Stomach (tissue), 9 donors: ENCODE data around the gene STON2. TPM values are rescaled to one million over a fixed set of nuclear protein-coding genes. Genes with fewer than 3 reads are reported as not detected.

Source experiments
- DNase-seq, 2 donors: peaks; one replicate each; pipeline versions ENCODE4 v3.0.0 to v3.0.0-alpha.2; 2013 to 2019
- H3K27ac ChIP-seq, 5 donors: fragments of 200-600 bp in 4 of 5; sonication (generic) in 4 of 5; one replicate each; pipeline ENCODE4 v1.5.1; 2013 to 2019; ENCODE audit warnings: mild to moderate bottlenecking in 1 of 5, moderate library complexity in 1 of 5
- H3K27me3 ChIP-seq, 3 donors: fragments of 200-600 bp; sonication (generic); one replicate each; pipeline ENCODE4 v1.5.1; 2017 to 2019; ENCODE audit warnings: mixed run types in 1 of 3
- H3K36me3 ChIP-seq, 4 donors: fragments of 200-600 bp; sonication (generic); 1 replicate in 3 of 4; 2 replicates in 1 of 4; pipeline ENCODE4 v1.5.1; 2016 to 2019
- H3K4me1 ChIP-seq, 4 donors: fragments of 200-600 bp; sonication (generic); one replicate each; pipeline ENCODE4 v1.5.1; 2016 to 2019
- H3K4me3 ChIP-seq, 4 donors: fragments of 200-600 bp; sonication (generic) in 3 of 4; one replicate each; pipeline ENCODE4 v1.5.1; 2016 to 2019; ENCODE audit warnings: mild to moderate bottlenecking in 1 of 4
- H3K9me3 ChIP-seq, 4 donors: fragments of 200-600 bp; sonication (generic); one replicate each; pipeline ENCODE4 v1.5.1; 2016 to 2019
- EP300 ChIP-seq: sonication (generic); formaldehyde crosslinking; IDR thresholded peaks from one replicate; pipeline ENCODE4 v1.6.1; 2017; ENCODE audit warnings: antibody characterized with exemption
- POLR2A ChIP-seq, 4 donors: fragments of 450-650 bp; IDR thresholded peaks; one replicate each; pipeline ENCODE4 v1.6.1; 2016; ENCODE audit warnings: antibody characterized with exemption in 4 of 4, control low read depth in 2 of 4, mild to moderate bottlenecking in 1 of 4, moderate library complexity in 1 of 4
- POLR2AphosphoS5 ChIP-seq, 3 donors: sonication (generic); formaldehyde crosslinking; IDR thresholded peaks; one replicate each; pipeline ENCODE4 v1.6.1; 2016; ENCODE audit warnings: antibody characterized with exemption in 3 of 3
- WGBS, 5 donors: extraction: QIAGEN DNeasy Blood & Tissue Kit in 3 of 5; methylation state at CpG; one replicate each; pipeline versions ENCODE4 v1.1.5 to v1.1.7; 2013 to 2018; 5-methylcytosine and 5-hydroxymethylcytosine counted together
- intact Hi-C: fragments of 100-400 bp; cut with DNase I; formaldehyde crosslinking; loops from one replicate; pipeline ENCODE4 v1.15.1; 2023; ENCODE audit warnings: low total_unique reads
- polyA plus RNA-seq, 3 donors: library from polyadenylated mRNA; stranded (reverse); fragments of 200-250 nt; gene quantifications; one replicate each; pipeline ENCODE4 v1.2.3, GENCODE V29; 2013
- total RNA-seq, 5 donors: library from RNA; depleted of rRNA; stranded (reverse); fragments of >200 nt; gene quantifications; one replicate each; pipeline versions ENCODE4 v1.1.0 to v1.2.3, GENCODE V29; 2014 to 2016
- TF ChIP-seq, protein P1 (sequence below), 7 experiments: fragments of 450-650 bp in 4 of 7; fragments of 200-600 bp in 3 of 7; sonication (generic) in 3 of 7; IDR thresholded peaks; one replicate each; pipeline ENCODE4 v1.5.1; 2016 to 2019; ENCODE audit warnings: antibody characterized with exemption in 7 of 7, control low read depth in 2 of 7, mild to moderate bottlenecking in 1 of 7
- donor health status: healthy with polysubstance abuse.
- donor health status: Bipolar disorder and iron deficiency.
- donor health status: healthy.

STON2 gene
- total and polyA plus RNA-seq, 8 donors: 1.4 to 50.2 (median 8.3) TPM

DNA sequence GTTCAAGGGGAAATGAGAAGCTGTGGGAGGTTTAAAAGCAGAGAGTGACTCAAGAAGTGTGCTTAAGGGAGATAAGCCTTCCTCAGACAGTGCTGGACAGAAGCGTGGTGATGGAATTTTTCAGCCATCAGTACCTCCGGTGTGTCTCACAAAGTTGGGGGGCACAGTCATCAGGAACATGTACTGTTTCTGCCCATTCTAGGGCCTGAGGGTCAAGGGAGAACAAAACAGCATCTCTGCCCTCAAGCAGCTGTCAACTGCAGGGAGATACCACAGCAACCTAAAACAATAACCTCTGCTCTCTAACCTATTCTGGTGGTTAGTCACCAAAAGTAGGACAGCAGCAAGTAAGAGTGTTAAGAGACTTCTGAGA is 2.0 kb upstream of the STON2 start:
- intact Hi-C loops: no loop called here
- Histone ChIP-seq H3K4me1 (no peaks in the 10 kb centered on the region), H3K27me3 (no peaks in the 10 kb centered on the region), H3K36me3 (no peaks in the 10 kb centered on the region), H3K27ac (peak overlapping the region in 1 of 5 donors; percentile 64), H3K9me3 (no peaks in the 10 kb centered on the region), H3K4me3 (no peak overlapping the region)
- 72 to 81% (median 75%) methylated on average over 2 of the region's 2 CpGs for WGBS, 5 donors
- TF ChIP-seq EP300 (no peak), POLR2A (IDR thresholded peaks at IDR 0.05) (no peak)
- TF ChIP-seq, protein P1, sequence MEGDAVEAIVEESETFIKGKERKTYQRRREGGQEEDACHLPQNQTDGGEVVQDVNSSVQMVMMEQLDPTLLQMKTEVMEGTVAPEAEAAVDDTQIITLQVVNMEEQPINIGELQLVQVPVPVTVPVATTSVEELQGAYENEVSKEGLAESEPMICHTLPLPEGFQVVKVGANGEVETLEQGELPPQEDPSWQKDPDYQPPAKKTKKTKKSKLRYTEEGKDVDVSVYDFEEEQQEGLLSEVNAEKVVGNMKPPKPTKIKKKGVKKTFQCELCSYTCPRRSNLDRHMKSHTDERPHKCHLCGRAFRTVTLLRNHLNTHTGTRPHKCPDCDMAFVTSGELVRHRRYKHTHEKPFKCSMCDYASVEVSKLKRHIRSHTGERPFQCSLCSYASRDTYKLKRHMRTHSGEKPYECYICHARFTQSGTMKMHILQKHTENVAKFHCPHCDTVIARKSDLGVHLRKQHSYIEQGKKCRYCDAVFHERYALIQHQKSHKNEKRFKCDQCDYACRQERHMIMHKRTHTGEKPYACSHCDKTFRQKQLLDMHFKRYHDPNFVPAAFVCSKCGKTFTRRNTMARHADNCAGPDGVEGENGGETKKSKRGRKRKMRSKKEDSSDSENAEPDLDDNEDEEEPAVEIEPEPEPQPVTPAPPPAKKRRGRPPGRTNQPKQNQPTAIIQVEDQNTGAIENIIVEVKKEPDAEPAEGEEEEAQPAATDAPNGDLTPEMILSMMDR (IDR thresholded peaks at IDR 0.05): no peak
- DNase-seq: no peak

- H3K36me3 ChIP-seq: no peaks in the 10 kb centered on the region
- no peaks in the 10 kb centered on the region for H3K9me3 ChIP-seq
- WGBS, 5 donors: 91 to 98% (median 95%) methylated on average over 2 of the region's 2 CpGs
- H3K4me1 ChIP-seq: no peaks in the 10 kb centered on the region
- intact Hi-C loops: no loop called here
- no peak for DNase-seq
- no peak for TF ChIP-seq EP300
- no peaks in the 10 kb centered on the region for H3K27me3 ChIP-seq
- peak overlapping the region in 4 of 5 donors; percentile 28 to 64 (median 40) for H3K27ac ChIP-seq
- H3K4me3 ChIP-seq: no peak overlapping the region
Observed at GRCh38 chr14:81401420-81402122, 1.4 kb upstream of the STON2 start.

GRCh38 chr14:81400852-81401251 is 728 bp upstream of the STON2 start:
- TF ChIP-seq POLR2A (IDR thresholded peaks at IDR 0.05): no peak
- peak in 2 of 3 donors; percentile 12 to 21 for TF ChIP-seq POLR2AphosphoS5 (IDR thresholded peaks at IDR 0.05)
- Histone ChIP-seq H3K27me3 (no peaks in the 10 kb centered on the region), H3K4me1 (no peaks in the 10 kb centered on the region), H3K27ac (peak overlapping the region in 4 of 5 donors; percentile 28 to 64 (median 40)), H3K9me3 (no peaks in the 10 kb centered on the region), H3K4me3 (no peak overlapping the region), H3K36me3 (no peaks in the 10 kb centered on the region)
- peak; percentile 22 to 42 for DNase-seq
- 52 to 67% (median 62%) methylated on average over 8 of the region's 8 CpGs for WGBS, 5 donors
- intact Hi-C loops: no loop called here

- intact Hi-C loops: no loop called here
- TF ChIP-seq EP300 (no peak), POLR2A (IDR thresholded peaks at IDR 0.05) (no peak), POLR2AphosphoS5 (IDR thresholded peaks at IDR 0.05) (no peak)
- TF ChIP-seq, protein P1 (IDR thresholded peaks at IDR 0.05): no peak
- no peak overlapping the region for H3K4me3 ChIP-seq
- H3K27me3 ChIP-seq: no peaks in the 10 kb centered on the region
- no peak for DNase-seq
- WGBS, 5 donors: 81 to 89% (median 84%) methylated on average over 6 of the region's 6 CpGs
- no peak overlapping the region for H3K27ac ChIP-seq
- H3K36me3 ChIP-seq: peaks cover 0 to 10% (median 5%) of the 10 kb centered on the region in 4 donors
- peaks cover 0 to 6% (median 1%) of the 10 kb centered on the region in 4 donors for H3K9me3 ChIP-seq
- H3K4me1 ChIP-seq: no peaks in the 10 kb centered on the region
Observed at GRCh38 chr14:81398196-81398891, 1.8 kb downstream of the STON2 start.

DNA sequence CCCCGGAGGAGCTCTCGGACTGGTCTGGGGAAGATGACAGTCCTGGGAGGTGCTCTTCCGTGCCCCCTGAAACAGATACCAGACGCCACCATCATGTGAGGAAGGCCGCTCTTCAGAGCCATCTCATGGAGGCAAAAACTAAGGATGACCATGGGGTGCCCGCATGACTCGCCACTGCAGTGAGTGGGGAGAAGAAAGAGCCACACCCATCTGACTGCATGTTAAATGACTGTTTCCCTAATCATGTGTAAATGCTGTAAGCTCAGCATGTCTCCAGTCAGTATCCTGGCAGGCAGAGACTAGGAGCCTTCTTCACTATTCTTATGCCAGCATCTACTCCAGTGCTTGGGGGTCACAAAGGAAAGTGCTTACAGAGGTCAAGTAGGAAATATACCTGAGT is 4.0 kb downstream of the STON2 start:
- no peaks in the 10 kb centered on the region for H3K27me3 ChIP-seq
- WGBS, 5 donors: 89 to 100% (median 98%) methylated on average over 5 to 7 of the region's 7 CpGs
- H3K36me3 ChIP-seq: peaks cover 0 to 10% (median 5%) of the 10 kb centered on the region in 4 donors

More for the DNA sequence above, 4.0 kb downstream of the STON2 start:
- no peak for DNase-seq
- Histone ChIP-seq H3K9me3 (peaks cover 0 to 6% (median 1%) of the 10 kb centered on the region in 4 donors), H3K4me3 (no peak overlapping the region), H3K4me1 (no peaks in the 10 kb centered on the region), H3K27ac (no peak overlapping the region)
- no peak for TF ChIP-seq POLR2A (IDR thresholded peaks at IDR 0.05)
- TF ChIP-seq POLR2AphosphoS5 (IDR thresholded peaks at IDR 0.05): no peak
- TF ChIP-seq, protein P1 (IDR thresholded peaks at IDR 0.05): no peak
- TF ChIP-seq EP300: no peak
- intact Hi-C loops: no loop called here
